GM12865 (cell line): ENCODE data around the gene ALOX12B.
A peak's percentile ranks its signal among the peaks of the same experiment; 100 is the strongest.

ENCODE experiments used
- DNase-seq: peaks from one replicate; pipeline ENCODE4 v3.0.0; 2010; ENCODE audit warnings: low read depth
- H3K4me3 ChIP-seq: 2 replicates; pipeline ENCODE4 v1.5.1; 2011; ENCODE audit warnings: mild to moderate bottlenecking, low read depth, low read length, control low read depth
- CTCF ChIP-seq: IDR thresholded peaks from 2 replicates; pipeline ENCODE4 v1.5.1; 2011; ENCODE audit warnings: low read length, control low read depth, low read depth, inconsistent platforms; ENCODE audit not compliant: insufficient read depth; ENCODE audit errors: missing control alignments

Gene ALOX12B

GRCh38 chr17:8087075-8087951 is at the start of gene ALOX12B:
ALOX12B (minus strand) TSS chr17:8087716; CDS start chr17:8087442, 274 bp downstream.
- no peak for DNase-seq
- TF ChIP-seq CTCF = no peak
- H3K4me3 ChIP-seq = no peak within 1 kb of the TSS

GRCh38 chr17:8133941-8134340 is 46.4 kb upstream of the ALOX12B start:
- TF ChIP-seq CTCF = no peak
- DNase-seq = no peak
- H3K4me3 ChIP-seq = no peak overlapping the region

GRCh38 chr17:8133399-8133798 is 45.9 kb upstream of the ALOX12B start:
- H3K4me3 ChIP-seq = no peak overlapping the region
- no peak for DNase-seq
- no peak for TF ChIP-seq CTCF

- DNase-seq = no peak
These were observed 44.4 kb upstream of the ALOX12B start for GRCh38 chr17:8131844-8132441.

GRCh38 chr17:8128125-8128784 is 40.7 kb upstream of the ALOX12B start:
- H3K4me3 ChIP-seq = no peak overlapping the region

More at GRCh38 chr17:8131844-8132441, 44.4 kb upstream of the ALOX12B start:
- no peak overlapping the region for H3K4me3 ChIP-seq
- TF ChIP-seq CTCF = no peak

GRCh38 chr17:8126491-8127066 is 39.1 kb upstream of the ALOX12B start:
- H3K4me3 ChIP-seq = peak overlapping the region; percentile 77
- TF ChIP-seq CTCF = no peak
- peak; percentile 57 for DNase-seq

More at GRCh38 chr17:8128125-8128784, 40.7 kb upstream of the ALOX12B start:
- TF ChIP-seq CTCF = no peak
- DNase-seq = no peak
